Urothelium cell line (cell line): ENCODE results near the gene ITGA1.

ENCODE experiments used
- DNase-seq: peaks from one replicate; pipeline ENCODE4 v3.0.0; 2011; ENCODE audit warnings: low spot score, mixed read lengths
- FAIRE-seq: peaks from 2 replicates; lab custom pipeline; 2011; peaks lifted over from hg19 to GRCh38; lab: Jason Lieb, UNC

ITGA1 gene

GRCh38 chr5:52893863-52894262, 106.1 kb downstream of the ITGA1 start:
- DNase-seq (no peak), FAIRE-seq (no peak)

DNA sequence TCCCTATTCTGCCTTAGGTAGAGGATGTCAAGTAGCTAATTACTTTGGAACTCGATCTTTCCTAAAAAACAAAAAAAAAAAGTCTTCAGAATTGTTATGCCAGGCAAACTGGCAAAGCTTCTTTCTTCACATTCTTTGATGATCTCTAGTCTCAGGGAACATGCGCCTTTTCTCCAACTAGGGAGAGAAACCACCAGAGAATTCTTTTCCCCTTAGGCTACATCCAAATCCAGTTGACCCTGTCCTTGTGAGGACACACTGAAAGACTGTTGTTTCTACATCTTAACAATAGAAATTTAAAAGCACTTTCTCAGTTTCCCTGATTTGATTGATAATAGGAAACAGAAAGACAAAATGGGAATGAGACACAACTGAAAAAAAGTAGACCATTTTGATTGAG, 106.7 kb downstream of the ITGA1 start:
- FAIRE-seq: no peak
- DNase-seq: no peak

- DNase-seq (no peak), FAIRE-seq (no peak)
These were observed 107.4 kb downstream of the ITGA1 start for GRCh38 chr5:52895075-52895474.

DNA sequence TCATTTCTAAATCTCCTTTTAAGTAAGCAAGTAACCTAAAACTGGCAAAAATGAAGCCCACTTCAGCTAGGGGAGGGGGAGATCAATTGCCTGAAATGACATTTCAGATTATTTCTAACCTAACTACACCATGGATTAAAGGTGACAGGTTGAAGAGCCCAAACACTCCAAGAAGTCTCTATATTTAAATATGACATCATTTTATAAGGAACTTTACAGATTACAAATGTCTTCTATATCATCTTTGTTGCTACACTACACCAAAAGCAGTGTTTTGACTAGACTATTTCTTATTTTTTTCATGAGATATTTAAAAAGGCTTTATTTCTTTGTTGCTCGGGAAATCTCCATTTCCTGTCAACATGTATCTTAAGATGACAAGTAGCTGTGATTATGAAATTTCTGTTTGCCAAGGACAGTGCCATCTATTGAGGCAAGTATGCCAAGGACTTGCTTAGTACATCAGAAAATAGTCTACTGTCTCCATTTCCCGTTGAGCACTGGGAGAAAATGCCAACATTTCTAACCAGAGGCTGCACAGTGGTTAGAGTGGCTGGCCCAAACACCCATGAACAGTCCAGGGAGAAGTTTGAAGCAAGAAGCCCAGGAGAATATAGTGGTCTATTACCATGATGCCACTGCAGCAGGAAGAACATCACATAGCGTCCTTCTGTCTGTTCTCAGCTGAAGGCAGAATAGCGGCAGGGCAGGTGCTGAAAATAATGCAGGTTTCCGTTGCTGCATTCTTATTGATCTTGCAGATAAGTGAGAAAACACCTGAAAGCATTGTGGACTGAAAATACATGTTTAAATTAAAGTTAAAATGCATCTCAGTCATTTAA, 108.1 kb downstream of the ITGA1 start:
- DNase-seq (no peak), FAIRE-seq (no peak)

DNA sequence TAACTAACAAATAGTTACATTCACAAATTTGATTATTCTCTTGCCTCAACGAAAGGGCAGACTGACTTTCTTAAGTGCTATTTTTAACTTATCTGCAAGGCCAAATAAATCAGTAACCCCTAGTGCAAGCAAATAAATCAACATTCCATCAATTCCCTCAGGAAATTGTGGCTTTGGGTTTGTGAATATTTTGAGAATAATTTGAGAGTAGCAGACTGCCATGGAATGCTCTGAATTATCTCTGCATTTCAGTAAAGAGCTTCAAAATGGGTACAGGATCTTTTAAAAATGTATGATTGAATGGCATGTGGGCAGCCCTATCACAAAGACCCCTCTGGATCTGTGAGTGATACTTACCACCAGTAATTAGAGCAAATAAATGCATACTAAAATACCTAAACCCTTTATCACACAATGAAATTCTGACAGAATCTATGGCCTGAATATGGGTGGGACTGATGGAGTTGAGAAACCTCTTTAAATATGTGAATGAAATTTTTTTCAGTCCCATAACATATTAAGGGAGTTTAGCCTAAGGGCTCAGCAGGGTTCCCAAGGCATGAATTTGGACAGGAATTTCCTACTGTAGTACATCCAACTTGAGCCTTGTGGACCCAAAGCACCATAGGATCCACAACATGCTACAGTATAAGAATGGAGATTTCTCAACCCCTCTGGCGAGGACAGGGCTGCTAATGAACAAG, 109.0 kb downstream of the ITGA1 start:
- FAIRE-seq: no peak

DNA sequence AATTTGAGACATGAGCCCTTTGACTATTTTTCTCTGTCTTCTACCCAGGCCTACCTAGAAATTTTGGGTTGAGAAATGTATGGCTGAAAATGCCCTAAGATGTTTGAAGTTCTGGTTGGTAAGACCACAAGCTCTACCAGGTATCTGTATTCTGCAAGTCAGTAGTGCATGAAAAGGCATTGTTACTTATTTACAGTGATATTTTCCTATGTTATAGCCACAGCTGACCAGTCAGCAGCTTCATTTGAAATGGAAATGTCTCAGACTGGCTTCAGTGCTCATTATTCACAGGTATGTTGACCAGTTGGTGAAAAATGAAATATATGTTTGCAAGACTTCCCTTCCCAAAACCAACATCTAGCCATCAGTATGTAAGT, 109.5 kb downstream of the ITGA1 start:
- DNase-seq (no peak), FAIRE-seq (no peak)

More for the DNA sequence above, 109.0 kb downstream of the ITGA1 start:
- no peak for DNase-seq

GRCh38 chr5:52898961-52899680, 111.4 kb downstream of the ITGA1 start:
- FAIRE-seq (no peak), DNase-seq (no peak)

- FAIRE-seq (no peak), DNase-seq (no peak)
These were observed 115.4 kb downstream of the ITGA1 start for GRCh38 chr5:52903142-52903541.

GRCh38 chr5:52906343-52906742, 118.6 kb downstream of the ITGA1 start:
- no peak for DNase-seq
- FAIRE-seq: no peak

- FAIRE-seq (no peak), DNase-seq (no peak)
These were observed 119.1 kb downstream of the ITGA1 start for GRCh38 chr5:52906845-52907244.

DNA sequence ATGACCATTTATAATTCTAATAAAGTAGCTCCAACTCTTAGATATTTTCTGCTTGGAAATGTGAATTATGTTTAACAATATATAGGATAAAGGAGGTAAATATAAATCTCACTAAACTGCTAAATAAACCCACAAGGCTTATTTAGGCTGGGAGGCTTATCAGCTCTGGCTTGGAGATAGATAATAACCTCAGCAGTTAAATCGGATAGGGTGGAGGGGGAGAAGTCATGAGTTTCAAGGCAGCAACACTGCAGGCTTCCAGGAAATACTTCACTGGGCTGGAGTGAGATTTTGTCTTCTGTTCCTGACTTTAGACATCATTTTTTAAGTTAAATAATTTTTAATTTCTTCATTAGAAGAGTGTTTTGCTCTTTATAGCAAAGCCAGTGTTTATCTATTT, 121.5 kb downstream of the ITGA1 start:
- DNase-seq (no peak), FAIRE-seq (no peak)

- DNase-seq (no peak), FAIRE-seq (no peak)
These were observed 122.4 kb downstream of the ITGA1 start for GRCh38 chr5:52910071-52910470.

DNA sequence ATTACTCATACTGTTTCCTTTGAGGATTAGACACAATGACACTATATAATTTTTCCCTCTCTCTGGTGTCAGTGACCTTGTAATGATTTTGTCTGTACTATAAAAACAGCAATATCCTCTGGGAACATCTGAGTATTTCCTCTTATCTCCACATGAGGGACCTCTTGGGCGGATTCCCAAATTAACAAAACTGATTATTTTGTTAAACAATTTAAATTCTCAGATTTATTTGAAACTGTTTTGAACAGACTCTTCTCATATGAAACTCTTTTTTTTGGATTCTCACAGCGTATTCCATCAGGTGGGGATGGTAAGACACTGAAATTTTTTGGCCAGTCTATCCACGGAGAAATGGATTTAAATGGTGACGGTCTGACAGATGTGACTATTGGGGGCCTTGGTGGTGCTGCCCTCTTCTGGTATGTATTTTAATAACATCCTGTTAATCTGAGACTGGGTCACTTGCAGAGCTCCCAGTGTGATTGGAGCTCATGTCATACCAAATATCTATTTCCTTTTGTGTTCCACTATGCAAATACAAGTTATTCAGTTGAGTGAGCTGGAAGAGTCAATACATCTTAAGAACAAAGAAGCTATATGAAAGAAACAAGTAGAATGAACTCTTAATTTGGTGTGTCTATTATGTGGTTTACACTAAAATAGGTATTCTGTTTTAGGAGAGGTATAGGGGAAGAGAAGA, 127.6 kb downstream of the ITGA1 start:
- DNase-seq (peak; percentile 69), FAIRE-seq (no peak)

GRCh38 chr5:52920929-52921328, 133.2 kb downstream of the ITGA1 start:
- no peak for FAIRE-seq
- DNase-seq: no peak

DNA sequence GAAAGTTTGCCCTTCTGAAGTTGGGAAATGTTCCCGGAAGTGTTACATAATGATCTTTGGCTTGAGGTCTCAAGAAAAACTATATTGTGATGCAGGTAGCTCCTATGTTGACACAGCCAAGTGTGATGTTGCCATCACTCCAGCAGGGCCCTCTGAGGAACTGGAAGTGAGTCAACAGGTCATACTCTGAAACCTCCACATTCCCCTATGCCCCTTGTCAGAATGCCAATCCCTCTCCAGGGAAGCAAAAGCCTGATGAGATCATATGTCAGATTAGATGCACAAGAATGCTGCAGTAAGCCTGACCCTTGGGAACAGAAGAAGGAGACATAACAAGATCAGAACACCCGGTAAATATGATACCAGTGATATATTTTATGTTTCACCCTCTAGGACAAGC, 134.7 kb downstream of the ITGA1 start:
- DNase-seq (peak; percentile 81), FAIRE-seq (peak; percentile 77)

- DNase-seq: no peak
- FAIRE-seq: no peak
These were observed 136.7 kb downstream of the ITGA1 start for GRCh38 chr5:52924456-52924855.

- FAIRE-seq: no peak
- DNase-seq: no peak
These were observed 137.3 kb downstream of the ITGA1 start for GRCh38 chr5:52925001-52925400.

DNA sequence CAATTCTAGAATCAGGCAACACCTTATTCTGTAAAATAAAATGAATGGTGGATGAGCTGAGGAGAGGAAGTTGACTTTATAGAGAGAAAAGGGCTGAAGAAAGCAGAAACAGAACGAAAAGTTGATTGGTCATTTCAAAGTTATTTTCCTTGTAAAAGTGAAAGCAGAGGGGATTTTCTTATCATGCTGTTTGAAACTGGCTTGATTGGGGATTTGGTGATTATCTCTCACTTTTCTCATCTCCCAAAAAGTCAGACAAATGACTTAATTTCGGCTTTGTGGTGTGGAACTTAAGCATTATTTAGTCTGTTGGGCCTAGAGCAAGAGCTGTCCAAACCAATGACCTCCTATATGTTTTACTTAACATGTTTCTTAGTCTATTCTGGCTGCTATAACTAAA, 141.0 kb downstream of the ITGA1 start:
- DNase-seq (no peak), FAIRE-seq (no peak)

- no peak for DNase-seq
- no peak for FAIRE-seq
These were observed 150.5 kb downstream of the ITGA1 start for GRCh38 chr5:52938226-52938625.

GRCh38 chr5:52943285-52943684, 155.6 kb downstream of the ITGA1 start:
- FAIRE-seq: no peak
- DNase-seq: no peak

DNA sequence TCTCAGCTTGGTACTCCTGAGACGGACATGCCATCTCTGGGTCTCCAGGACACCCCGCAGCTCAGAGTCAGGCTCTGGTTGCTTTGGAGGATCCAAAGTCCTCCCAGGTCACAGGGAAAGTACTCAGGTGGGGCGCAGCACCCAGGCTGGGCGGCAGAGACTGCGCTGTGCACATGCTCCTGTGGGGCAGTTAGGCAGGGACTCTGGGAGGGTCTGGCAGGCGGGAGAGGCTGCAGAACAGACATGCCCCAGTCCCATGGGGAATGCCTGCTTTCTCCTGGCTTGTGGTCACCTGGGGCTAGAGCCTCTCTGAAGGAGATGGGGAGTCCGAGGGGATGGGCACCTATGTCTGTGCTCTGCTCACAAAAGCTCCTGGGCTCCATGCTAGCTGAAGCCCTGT, 156.1 kb downstream of the ITGA1 start:
- DNase-seq: no peak
- FAIRE-seq: no peak
